Stimulated activated naive CD8-positive, alpha-beta T cell treated with anti-CD3 and anti-CD28 coated beads, Interleukin-15, Interleukin-2, amounts not matched to agents 100 U/mL and 50 U/mL, for 24 hours (primary cell): ENCODE results near the gene MTUS2.
A peak's percentile ranks its signal among the peaks of the same experiment; 100 is the strongest.
"Not testable (repeated sequence)": the region's sequence is repeated elsewhere in the genome, so short reads cannot be mapped to it uniquely, and the experiment has no call there.

Experiments used
- ATAC-seq: fragments of 150-1000 bp; cut with Tn5 transposase; one replicate; pipeline ENCODE4 v1.10.0; 2021
- DNase-seq: peaks from one replicate; pipeline ENCODE4 v3.0.0; 2021

MTUS2 gene

DNA sequence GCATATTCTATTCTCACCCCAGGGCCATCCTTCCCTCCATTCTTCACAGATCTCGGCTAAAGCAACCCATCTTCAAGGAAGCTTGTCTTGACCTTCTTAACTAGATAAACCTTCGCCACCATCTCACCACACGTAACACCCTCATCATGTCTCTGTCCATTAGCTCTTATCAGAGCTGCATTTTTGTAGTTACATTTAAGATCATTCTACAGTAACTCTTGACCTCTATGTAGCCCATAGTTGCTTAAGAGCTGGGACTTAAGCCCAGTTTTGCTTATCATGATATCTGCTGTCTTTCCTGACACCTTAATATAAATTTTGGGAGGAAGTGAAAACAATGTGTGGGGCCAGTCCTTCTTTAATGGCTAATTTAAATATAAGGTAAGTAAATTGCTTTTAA, 345.1 kb downstream of the MTUS2 start:
- no peak for ATAC-seq
- DNase-seq = no peak

GRCh38 chr13:29165840-29166239, 345.7 kb downstream of the MTUS2 start:
- ATAC-seq = peak; percentile 28

GRCh38 chr13:29170436-29171082, 350.4 kb downstream of the MTUS2 start:
- DNase-seq (no peak), ATAC-seq (no peak)

More at GRCh38 chr13:29165840-29166239, 345.7 kb downstream of the MTUS2 start:
- no peak for DNase-seq

DNA sequence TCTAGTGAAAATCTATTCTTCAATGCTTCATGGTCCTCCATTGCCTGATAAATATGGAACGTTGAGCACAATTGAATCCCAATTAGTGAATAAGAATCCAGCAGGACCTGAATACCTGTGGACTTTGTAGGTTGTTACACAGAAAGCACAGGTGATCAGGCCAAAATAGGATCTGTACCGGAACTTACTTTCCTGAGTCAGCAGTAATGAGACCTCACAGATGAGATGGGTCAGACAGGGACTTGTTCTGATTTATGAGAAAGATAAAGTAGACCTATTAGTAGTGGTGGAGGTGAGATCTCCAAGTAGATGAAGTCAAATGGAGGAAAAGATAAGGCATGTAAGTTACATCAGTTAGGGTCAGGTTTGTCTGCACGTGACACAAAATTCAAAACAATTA, 351.1 kb downstream of the MTUS2 start:
- ATAC-seq (no peak), DNase-seq (no peak)

DNA sequence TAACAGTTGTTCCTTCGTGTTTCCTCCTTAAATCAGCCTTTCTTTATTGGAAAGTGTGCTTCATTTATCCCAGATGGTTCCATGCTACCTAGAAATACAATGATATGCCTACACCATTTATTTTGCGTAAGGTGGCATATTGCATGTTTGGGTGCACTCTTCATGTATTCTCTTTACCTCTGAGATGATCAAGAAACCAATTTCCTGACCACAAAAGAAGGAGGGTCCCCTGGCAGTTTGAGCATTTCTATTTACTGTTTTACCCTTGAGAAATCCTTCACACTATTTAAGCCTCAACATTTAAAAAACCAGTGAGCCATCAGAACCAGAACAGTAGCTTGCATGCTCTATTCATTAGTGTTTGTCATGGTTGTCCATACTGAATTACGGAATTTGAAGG, 354.0 kb downstream of the MTUS2 start:
- no peak for ATAC-seq
- no peak for DNase-seq

DNA sequence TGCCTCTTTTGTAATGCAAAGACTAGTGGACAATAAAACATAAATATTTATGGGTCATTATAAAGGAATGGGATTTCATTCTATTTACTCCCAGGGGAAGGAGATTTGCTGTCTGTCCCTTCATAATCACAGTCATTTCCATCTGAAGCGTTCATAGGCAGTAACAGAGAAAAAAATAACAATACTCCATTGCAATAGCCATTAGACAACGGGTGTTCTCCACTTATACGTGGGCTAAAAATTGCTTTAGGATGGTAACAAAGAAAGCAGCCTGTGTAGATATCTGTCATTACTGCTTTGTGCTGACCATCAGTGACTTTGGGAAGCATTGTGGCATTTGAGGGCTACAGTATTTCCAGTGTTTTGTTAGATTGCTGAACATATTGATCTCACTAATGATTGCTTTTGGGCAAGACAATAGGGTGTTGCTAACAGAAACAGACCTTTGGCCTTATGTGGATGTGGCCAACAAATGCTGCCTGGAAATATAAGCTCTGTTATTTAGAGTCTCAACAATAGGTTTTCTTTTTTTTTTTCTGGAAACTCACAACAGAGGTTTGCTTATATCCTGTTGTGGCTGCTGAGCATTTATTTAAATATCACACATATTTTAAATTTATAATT, 355.2 kb downstream of the MTUS2 start:
- DNase-seq (no peak), ATAC-seq (no peak)

DNA sequence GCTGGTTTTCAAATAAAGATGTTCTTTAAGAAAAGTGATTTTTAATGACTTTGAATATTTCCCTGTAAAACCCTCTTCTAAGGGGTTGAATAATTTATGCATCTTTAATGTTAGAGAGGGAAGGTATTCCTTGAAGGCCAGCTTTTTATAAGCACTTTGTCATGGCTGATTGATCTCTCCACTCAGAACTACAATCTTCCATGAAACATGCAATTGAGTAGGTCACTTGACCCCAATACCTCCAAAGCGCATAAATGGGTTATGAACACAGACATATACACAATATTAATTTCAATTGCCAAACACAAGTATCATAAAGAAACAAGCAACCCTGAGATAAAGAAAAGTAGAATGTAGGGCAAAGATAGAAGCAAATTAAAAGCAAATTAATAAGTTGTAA, 359.9 kb downstream of the MTUS2 start:
- no peak for ATAC-seq

DNA sequence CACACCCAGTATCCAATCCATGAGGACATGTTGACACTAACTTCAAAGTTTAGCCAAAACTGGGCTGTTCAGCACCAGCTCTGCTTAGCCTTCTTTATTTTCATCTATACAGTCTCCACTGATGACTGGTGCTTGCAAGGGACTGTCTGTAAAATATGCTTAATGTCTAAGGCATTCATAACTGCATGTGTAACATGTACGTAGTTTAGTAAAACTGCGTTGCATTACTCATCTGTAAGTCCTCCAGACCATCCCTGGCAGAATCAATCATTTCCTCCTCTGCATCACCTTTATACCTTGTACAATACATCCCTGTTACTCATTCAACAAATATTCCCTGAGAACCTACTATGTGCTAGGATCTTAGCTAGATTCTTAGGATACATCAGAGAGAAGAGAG, 362.1 kb downstream of the MTUS2 start:
- DNase-seq (no peak), ATAC-seq (no peak)

More for the DNA sequence above, 359.9 kb downstream of the MTUS2 start:
- no peak for DNase-seq

DNA sequence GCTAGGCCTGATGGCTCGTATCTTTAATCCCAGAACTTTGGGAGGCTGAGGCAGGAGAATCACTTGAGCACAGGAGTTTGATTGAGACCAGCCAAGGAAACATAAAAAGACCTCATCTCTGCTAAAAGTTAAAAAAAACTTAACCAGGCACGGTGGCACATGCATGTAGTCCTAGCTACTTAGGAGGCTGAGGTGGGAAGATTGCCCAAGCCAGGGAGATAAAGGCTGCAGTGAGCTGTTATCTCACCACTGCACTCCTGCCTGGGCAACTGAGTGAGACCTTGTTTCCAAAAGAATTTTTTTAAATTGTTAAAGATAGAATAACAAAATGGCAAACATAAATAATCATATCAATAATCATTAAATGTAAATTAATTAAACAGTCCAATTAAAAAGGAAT, 365.8 kb downstream of the MTUS2 start:
- DNase-seq (no peak), ATAC-seq (no peak)

DNA sequence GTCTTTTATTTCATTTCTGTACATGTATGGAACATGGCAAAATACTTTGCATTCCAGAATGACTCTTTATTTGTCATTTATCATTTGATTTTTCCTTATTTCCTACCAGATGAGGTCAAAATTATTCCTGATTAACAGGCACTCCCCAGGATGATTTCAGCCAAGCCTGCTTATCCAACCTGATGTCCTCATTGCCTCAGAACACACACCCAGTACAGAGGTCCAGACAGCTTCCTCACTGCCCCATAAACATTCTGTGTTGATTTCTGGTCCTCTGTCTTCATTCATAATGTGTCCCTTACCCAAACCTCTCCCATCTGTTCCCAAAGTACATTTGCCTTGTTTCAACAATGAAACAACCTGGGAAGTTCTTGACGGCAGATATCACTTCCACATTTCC, 367.4 kb downstream of the MTUS2 start:
- DNase-seq = no peak
- no peak for ATAC-seq

GRCh38 chr13:29190298-29190697, 370.2 kb downstream of the MTUS2 start:
- DNase-seq (no peak), ATAC-seq (no peak)

GRCh38 chr13:29193083-29193482, 372.9 kb downstream of the MTUS2 start:
- no peak for DNase-seq
- ATAC-seq = no peak

DNA sequence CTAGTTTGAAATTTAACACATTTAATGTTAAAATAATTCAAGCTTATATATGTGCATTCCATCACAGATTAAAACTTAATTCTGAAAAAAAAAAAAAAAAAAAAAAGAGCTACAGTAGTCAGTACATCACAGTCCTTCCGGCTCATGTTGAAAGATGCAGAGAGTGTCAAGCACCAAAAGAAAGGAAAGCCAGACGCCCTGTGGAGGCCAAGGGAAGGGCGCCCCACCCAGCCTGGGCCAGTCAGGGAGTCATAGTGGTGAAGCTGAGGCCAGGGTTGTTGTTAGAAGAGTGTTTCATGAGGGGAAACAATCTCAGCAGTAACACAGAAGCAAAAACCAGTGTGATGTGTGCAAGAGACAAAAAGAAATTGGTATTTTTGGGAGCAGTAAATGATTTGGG, 375.3 kb downstream of the MTUS2 start:
- DNase-seq (no peak), ATAC-seq (no peak)

GRCh38 chr13:29196409-29197074, 376.4 kb downstream of the MTUS2 start:
- DNase-seq = no peak
- no peak for ATAC-seq

DNA sequence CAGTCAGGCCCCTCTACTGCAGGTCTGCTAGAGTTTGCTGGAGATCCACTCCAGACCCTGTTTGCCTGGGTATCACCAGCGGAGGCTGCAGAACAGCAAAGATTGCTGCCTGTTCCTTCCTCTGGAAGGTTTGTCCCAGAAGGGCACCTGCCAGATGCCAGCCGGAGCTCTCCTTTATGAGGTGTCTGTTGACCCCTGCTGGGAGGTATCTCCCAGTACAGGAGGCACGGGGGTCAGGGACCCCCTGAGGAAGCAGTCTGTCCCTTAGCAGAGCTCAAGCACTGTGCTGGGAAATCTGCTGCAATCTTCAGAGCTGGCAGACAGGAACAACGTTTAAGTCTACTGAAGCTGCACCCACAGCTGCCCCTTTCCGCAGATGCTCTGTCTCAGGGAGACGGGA, 382.6 kb downstream of the MTUS2 start:
- ATAC-seq, DNase-seq: not testable (repeated sequence)

DNA sequence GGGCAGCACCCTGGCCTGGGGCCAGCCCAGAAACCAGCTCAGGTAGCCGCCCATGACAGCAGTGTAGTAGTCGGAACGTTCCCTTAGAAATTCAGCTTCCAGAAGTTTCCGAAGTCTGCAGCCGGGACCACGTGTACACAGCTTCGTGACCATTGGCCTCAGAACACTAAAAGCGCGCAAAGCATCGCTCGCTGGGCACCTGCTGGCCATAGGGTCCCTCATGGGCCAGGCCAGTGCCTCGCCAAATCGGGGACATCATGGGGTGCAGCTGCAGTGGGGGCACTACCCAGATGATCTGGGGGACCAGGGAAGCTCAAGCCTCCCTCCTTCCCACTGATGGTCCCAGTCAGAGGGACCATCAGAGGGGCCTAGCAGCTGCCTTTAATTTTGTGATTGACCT, 384.5 kb downstream of the MTUS2 start:
- ATAC-seq (no peak), DNase-seq (no peak)

DNA sequence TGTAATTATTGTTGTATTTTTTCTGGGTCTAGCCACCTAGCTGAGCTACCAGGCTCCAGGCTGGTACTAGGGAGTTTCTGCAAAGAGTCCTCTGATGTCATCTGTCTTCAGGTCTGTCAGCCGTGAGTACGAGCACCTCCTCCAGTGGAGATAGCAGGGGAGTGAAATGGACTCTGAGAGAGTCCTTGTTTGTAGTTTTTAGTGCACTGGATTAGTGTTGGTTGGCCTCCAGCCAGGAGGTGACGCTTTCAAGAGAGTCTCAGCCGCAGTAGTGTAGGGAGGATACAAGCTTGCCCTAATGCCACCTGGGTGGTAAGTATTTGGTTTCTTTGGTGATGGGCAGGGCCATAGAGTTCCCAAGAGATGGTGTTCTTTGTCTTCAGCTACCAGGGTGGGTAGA, 390.5 kb downstream of the MTUS2 start:
- DNase-seq (no peak), ATAC-seq (no peak)

GRCh38 chr13:29211162-29211561, 391.0 kb downstream of the MTUS2 start:
- not testable (repeated sequence) for DNase-seq, ATAC-seq

DNA sequence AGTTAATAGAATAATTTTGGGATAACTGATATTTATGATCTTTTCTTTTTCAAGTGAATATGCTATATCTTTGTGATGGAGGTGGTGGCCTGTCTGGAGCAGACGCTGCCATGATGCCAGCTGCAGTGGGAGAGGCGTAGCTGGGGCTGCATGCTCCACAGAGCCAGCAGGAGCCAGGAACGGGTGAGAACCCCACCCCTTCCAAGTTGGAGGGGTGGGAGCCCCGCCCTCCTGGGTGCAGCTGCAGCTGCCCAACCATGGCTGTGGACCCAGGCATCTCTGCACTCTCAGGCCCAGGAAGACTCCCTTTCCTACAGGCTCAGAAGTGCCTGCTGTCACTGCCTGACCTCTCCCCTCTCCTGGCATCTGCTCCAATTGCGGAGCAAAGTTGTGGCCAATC, 402.3 kb downstream of the MTUS2 start:
- DNase-seq (no peak), ATAC-seq (no peak)

DNA sequence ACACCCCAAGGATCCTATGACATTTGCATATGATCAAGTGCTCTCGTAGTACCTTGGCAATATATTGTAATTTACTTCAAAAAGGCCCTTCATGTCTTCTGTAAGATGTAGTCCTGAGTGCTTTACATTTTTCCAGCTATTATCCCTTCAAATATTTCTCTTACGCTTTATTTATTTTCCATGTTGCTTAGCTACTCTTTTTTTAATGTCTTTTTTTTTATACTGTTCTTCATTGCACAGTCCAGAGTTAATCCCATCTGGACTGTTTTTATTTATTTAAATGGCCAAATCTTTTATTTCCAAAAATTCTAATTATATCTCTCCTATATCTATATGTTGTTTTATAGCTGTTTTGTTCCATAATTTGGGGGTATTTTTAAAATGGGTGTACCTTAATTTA, 404.1 kb downstream of the MTUS2 start:
- ATAC-seq = no peak
- no peak for DNase-seq

GRCh38 chr13:29227576-29227975, 407.4 kb downstream of the MTUS2 start:
- no peak for ATAC-seq
- no peak for DNase-seq

- no peak for ATAC-seq
- no peak for DNase-seq
Observed at GRCh38 chr13:29230299-29230845, 410.2 kb downstream of the MTUS2 start.
